ENCODE results near the gene MBOAT1. TPM values are rescaled to one million over a fixed set of nuclear protein-coding genes. Genes with fewer than 3 reads are reported as not detected.

The MBOAT1 gene
- total RNA-seq, 1 experiment from 2014 or later, result 6.3 TPM

DNA sequence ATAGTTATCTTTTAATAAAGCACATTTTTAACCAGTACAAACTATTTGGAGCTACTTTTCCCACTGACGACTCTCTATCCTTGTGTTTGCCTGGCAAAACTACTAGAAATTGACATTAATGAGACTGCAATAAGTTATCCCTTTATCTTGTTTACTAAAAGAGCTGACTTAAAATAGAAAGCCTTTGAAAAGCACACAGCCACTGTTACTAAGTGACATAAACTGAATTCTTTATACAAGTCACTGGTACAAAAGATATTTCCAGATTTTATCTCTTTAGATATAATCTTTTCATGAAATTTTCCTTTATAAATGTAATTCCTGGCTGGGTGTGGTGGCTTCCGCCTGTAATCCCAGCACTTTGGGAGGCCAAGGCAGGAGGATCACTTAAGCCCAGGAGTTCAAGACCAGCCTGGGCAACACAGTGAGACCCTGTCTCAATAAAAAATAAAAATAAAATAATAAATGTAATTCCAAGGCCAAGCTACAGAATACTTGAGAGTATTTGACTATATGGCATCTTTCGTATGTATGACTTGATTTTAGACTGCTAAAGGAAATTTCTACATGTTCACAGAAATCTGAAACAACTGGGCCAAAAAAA, 9.5 kb downstream of the MBOAT1 start:
- no peaks in the 10 kb centered on the region for H3K36me3 ChIP-seq (ENCODE audit: insufficient read depth, low read length, poor library complexity, severe bottlenecking)
- H3K4me3 ChIP-seq (ENCODE audit: low read depth, low read length, poor library complexity, severe bottlenecking), result no peak overlapping the region
- H3K27ac ChIP-seq (ENCODE audit: low read depth, low read length, poor library complexity, severe bottlenecking), result no peak overlapping the region
- BruUV-seq (replicated peaks), result no TSS peak
- H3K27me3 ChIP-seq (replicated peaks; ENCODE audit: insufficient read depth, low read depth, low read length, poor library complexity), result no peaks in the 10 kb centered on the region
- no peaks in the 10 kb centered on the region for H3K9me3 ChIP-seq (ENCODE audit: low read depth, low read length, poor library complexity, severe bottlenecking)
- DNase-seq (ENCODE audit: low spot score), result no peak
- TF ChIP-seq, protein P1, sequence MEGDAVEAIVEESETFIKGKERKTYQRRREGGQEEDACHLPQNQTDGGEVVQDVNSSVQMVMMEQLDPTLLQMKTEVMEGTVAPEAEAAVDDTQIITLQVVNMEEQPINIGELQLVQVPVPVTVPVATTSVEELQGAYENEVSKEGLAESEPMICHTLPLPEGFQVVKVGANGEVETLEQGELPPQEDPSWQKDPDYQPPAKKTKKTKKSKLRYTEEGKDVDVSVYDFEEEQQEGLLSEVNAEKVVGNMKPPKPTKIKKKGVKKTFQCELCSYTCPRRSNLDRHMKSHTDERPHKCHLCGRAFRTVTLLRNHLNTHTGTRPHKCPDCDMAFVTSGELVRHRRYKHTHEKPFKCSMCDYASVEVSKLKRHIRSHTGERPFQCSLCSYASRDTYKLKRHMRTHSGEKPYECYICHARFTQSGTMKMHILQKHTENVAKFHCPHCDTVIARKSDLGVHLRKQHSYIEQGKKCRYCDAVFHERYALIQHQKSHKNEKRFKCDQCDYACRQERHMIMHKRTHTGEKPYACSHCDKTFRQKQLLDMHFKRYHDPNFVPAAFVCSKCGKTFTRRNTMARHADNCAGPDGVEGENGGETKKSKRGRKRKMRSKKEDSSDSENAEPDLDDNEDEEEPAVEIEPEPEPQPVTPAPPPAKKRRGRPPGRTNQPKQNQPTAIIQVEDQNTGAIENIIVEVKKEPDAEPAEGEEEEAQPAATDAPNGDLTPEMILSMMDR (conservative IDR thresholded peaks at IDR 0.05; ENCODE audit: low read depth, low read length), result no peak
- TF ChIP-seq EZH2 (IDR thresholded peaks at IDR 0.05; ENCODE audit: borderline replicate concordance, low read depth, low read length, poor library complexity, severe bottlenecking), result no peak
- ChIA-PET CTCF (no interaction called here), POLR2A (ENCODE audit: low non-redundant PET) (no interaction called here)
- H3K4me1 ChIP-seq (ENCODE audit: insufficient read depth, low read length, poor library complexity, severe bottlenecking), result peaks cover 7% of the 10 kb centered on the region
- intact Hi-C loops (cut with micrococcal nuclease; ENCODE audit: unreplicated experiment), result no loop called here

DNA sequence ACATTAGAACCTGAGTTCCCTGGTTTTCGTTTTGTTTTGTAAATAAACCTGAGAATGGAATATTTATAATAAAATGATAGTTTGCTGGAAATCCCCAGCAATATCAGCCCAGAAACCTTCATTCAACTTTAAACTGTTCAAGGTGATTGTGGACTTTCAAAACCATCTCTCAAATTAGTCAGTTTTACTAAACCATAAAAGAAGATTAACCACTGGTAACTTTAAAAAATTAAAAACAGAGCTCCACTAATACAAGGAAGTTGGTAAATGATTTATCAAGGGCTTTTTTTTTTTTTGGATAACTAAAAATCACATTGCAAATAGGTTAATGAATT, 10.0 kb downstream of the MBOAT1 start:
- intact Hi-C loops (cut with micrococcal nuclease; ENCODE audit: unreplicated experiment), result no loop called here
- H3K9me3 ChIP-seq (ENCODE audit: low read depth, low read length, poor library complexity, severe bottlenecking), result no peaks in the 10 kb centered on the region
- CTCF ChIA-PET, result no interaction called here
- BruUV-seq (replicated peaks), result no TSS peak
- TF ChIP-seq EZH2 (IDR thresholded peaks at IDR 0.05; ENCODE audit: borderline replicate concordance, low read depth, low read length, poor library complexity, severe bottlenecking), result no peak
- TF ChIP-seq, protein P1 (conservative IDR thresholded peaks at IDR 0.05; ENCODE audit: low read depth, low read length), result no peak
- H3K27me3 ChIP-seq (replicated peaks; ENCODE audit: insufficient read depth, low read depth, low read length, poor library complexity), result no peaks in the 10 kb centered on the region
- peaks cover 7% of the 10 kb centered on the region for H3K4me1 ChIP-seq (ENCODE audit: insufficient read depth, low read length, poor library complexity, severe bottlenecking)
- no peak overlapping the region for H3K4me3 ChIP-seq (ENCODE audit: low read depth, low read length, poor library complexity, severe bottlenecking)
- POLR2A ChIA-PET (ENCODE audit: low non-redundant PET), result no interaction called here
- DNase-seq (ENCODE audit: low spot score), result no peak
- H3K36me3 ChIP-seq (ENCODE audit: insufficient read depth, low read length, poor library complexity, severe bottlenecking), result no peaks in the 10 kb centered on the region
- no peak overlapping the region for H3K27ac ChIP-seq (ENCODE audit: low read depth, low read length, poor library complexity, severe bottlenecking)

DNA sequence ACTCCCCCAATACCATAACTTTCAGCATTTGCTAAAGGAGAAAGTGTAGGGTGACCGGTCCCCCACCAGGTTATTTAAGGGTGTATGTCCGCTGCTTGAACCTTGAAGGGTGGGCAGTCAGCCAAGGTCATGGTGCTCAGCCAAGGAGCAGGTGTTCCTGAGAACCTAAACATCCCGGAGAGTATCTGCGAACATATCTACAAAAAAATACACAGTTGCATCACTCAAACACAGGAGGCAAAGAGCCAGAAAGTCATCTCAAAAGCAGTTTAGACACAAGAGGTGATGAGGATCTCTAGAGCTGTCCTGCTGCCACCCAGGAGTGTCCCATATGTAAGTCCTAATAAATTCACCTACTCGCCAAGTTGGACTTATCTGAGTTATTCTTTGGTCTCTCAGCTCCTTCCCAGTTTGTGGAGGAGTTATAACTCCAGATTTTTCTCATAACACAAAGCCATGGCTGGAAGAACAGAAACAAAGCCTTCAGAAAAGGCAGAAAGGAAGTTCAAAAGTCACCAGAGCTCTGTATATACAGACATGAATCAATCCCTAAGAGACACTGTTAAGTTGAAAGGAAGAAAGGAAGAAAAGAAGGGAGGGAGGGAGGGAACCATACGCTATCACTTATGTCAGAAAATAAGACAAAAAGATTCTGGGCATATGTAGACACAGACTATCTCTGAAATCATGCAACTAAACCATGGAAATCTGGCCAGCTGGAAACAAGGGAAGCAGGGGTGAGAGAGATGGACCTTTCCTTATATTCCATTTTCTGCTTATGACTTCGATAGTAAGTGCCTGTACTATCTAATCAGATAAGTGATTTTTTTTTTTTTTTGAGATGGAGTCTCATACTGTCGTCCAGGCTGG, 11.3 kb downstream of the MBOAT1 start:
- H3K4me3 ChIP-seq (ENCODE audit: low read depth, low read length, poor library complexity, severe bottlenecking), result no peak overlapping the region
- intact Hi-C loops (cut with micrococcal nuclease; ENCODE audit: unreplicated experiment), result no loop called here
- DNase-seq (ENCODE audit: low spot score), result no peak
- H3K27ac ChIP-seq (ENCODE audit: low read depth, low read length, poor library complexity, severe bottlenecking), result no peak overlapping the region
- ChIA-PET CTCF (no interaction called here), POLR2A (ENCODE audit: low non-redundant PET) (interaction anchor here (0.6 kb wide), 1 partner anchor 1070 kb away, joined by 9 read pairs; no protein-coding TSS in a partner anchor)
- no peaks in the 10 kb centered on the region for H3K36me3 ChIP-seq (ENCODE audit: insufficient read depth, low read length, poor library complexity, severe bottlenecking)
- no peaks in the 10 kb centered on the region for H3K27me3 ChIP-seq (replicated peaks; ENCODE audit: insufficient read depth, low read depth, low read length, poor library complexity)
- H3K4me1 ChIP-seq (ENCODE audit: insufficient read depth, low read length, poor library complexity, severe bottlenecking), result peaks cover 7% of the 10 kb centered on the region
- TF ChIP-seq, protein P1 (conservative IDR thresholded peaks at IDR 0.05; ENCODE audit: low read depth, low read length), result no peak
- TF ChIP-seq EZH2 (IDR thresholded peaks at IDR 0.05; ENCODE audit: borderline replicate concordance, low read depth, low read length, poor library complexity, severe bottlenecking), result no peak
- no TSS peak for BruUV-seq (replicated peaks)
- no peaks in the 10 kb centered on the region for H3K9me3 ChIP-seq (ENCODE audit: low read depth, low read length, poor library complexity, severe bottlenecking)

All from A673 (cell line).